ENCODE measurements around the gene ABCC1. TPM values are rescaled to one million over a fixed set of nuclear protein-coding genes. Genes with fewer than 3 reads are reported as not detected.

The ABCC1 gene
- polyA plus RNA-seq, 1 donor (not counting 4 experiments of a cell fraction or from before 2014, with no cell fraction given), result 19.4 TPM

DNA sequence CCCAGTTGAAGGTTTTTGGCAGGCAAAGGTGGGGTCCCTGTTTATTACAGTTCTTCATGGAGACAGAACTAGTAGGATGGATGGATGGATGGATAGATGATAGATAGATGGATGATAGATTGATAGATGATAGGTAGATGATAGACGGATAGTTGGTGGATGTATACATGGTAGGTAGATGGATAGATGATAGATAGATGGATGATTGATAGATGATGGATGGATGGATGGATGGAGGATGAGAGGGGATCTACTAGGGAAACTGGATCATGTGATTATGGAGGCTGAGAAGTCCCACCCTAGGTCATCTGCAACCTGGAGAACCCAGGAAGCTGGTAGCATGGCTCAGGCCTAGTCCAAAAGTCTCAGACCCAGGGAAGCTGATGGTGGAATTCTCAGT, 88.6 kb downstream of the ABCC1 start:
- FAIRE-seq (no peak), DNase-seq (ENCODE audit: low read depth, low spot score) (no peak)
- Histone ChIP-seq H3K9ac (ENCODE audit: control insufficient read depth, extremely low read depth, insufficient read depth, low read length) (no peak overlapping the region), H3K36me3 (ENCODE audit: control insufficient read depth in 2 of 2, extremely low read depth in 1 of 2, insufficient read depth in 2 of 2, low read length in 2 of 2) (peaks cover 25 to 33% of the 10 kb centered on the region in 2 experiments), H3K27ac (ENCODE audit: control insufficient read depth, insufficient read depth, low read length) (no peak overlapping the region), H3K4me1 (ENCODE audit: control insufficient read depth, extremely low read depth, insufficient read depth, low read length) (no peaks in the 10 kb centered on the region), H3K9me1 (ENCODE audit: control insufficient read depth, extremely low read depth, insufficient read depth, low read length) (no peaks in the 10 kb centered on the region), H3K9me3 (ENCODE audit: control insufficient read depth, low read depth, low read length) (no peaks in the 10 kb centered on the region), H3K4me2 (ENCODE audit: control insufficient read depth, extremely low read depth, insufficient read depth, low read depth, low read length) (no peak overlapping the region), H2AFZ (ENCODE audit: control insufficient read depth, low read length) (no peak overlapping the region), H3K79me2 (ENCODE audit: control insufficient read depth, insufficient read depth, low read length) (no peaks in the 10 kb centered on the region), H4K20me1 (ENCODE audit: control insufficient read depth, extremely low read depth, insufficient read depth, low read length) (no peaks in the 10 kb centered on the region), H3K4me3 (ENCODE audit: control insufficient read depth in 2 of 3, extremely low read depth in 1 of 3, insufficient read depth in 2 of 3, low read depth in 1 of 3, low read length in 3 of 3) (no peak overlapping the region), H3K27me3 (ENCODE audit: control insufficient read depth, extremely low read depth, insufficient read depth, low read length) (no peaks in the 10 kb centered on the region)
- dilution Hi-C loops (cut with MboI; ENCODE audit: extremely low pct_ligation_motif_present, low sequenced_read_pairs), result no loop called here
- TF ChIP-seq EZH2 (IDR thresholded peaks at IDR 0.05; ENCODE audit: low read length), result no peak
- TF ChIP-seq, protein P1, sequence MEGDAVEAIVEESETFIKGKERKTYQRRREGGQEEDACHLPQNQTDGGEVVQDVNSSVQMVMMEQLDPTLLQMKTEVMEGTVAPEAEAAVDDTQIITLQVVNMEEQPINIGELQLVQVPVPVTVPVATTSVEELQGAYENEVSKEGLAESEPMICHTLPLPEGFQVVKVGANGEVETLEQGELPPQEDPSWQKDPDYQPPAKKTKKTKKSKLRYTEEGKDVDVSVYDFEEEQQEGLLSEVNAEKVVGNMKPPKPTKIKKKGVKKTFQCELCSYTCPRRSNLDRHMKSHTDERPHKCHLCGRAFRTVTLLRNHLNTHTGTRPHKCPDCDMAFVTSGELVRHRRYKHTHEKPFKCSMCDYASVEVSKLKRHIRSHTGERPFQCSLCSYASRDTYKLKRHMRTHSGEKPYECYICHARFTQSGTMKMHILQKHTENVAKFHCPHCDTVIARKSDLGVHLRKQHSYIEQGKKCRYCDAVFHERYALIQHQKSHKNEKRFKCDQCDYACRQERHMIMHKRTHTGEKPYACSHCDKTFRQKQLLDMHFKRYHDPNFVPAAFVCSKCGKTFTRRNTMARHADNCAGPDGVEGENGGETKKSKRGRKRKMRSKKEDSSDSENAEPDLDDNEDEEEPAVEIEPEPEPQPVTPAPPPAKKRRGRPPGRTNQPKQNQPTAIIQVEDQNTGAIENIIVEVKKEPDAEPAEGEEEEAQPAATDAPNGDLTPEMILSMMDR (optimal IDR thresholded peaks at IDR 0.05 in 1 of 3, IDR thresholded peaks at IDR 0.05 in 1 of 3, conservative IDR thresholded peaks at IDR 0.05 in 1 of 3; ENCODE audit: extremely low read depth in 1 of 3, insufficient read depth in 2 of 3, low read length in 3 of 3), result no peak

DNA sequence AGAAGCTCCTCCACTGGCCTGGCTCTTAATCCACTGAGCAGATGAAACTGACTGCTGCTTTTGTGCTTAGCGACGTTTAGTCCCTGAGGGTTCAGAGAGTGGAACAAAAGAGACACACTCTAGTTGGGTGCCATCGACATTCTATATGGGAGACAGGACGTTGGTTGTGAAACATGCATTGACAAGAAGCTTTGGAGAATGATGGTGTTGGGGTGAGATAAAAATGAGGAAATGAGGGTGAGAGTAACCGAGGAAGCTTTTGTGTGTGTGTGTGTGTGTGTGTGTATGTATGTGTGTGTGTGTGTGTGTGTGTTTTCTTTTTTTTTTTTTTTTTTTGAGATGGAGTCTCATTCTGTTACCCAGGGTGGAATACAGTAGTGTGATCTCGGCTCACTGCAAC, 89.5 kb downstream of the ABCC1 start:
- Histone ChIP-seq H3K9me1 (ENCODE audit: control insufficient read depth, extremely low read depth, insufficient read depth, low read length) (no peaks in the 10 kb centered on the region), H3K4me3 (ENCODE audit: control insufficient read depth in 2 of 3, extremely low read depth in 1 of 3, insufficient read depth in 2 of 3, low read depth in 1 of 3, low read length in 3 of 3) (no peak overlapping the region), H3K27me3 (ENCODE audit: control insufficient read depth, extremely low read depth, insufficient read depth, low read length) (no peaks in the 10 kb centered on the region), H4K20me1 (ENCODE audit: control insufficient read depth, extremely low read depth, insufficient read depth, low read length) (no peaks in the 10 kb centered on the region), H3K4me2 (ENCODE audit: control insufficient read depth, extremely low read depth, insufficient read depth, low read depth, low read length) (no peak overlapping the region), H3K9me3 (ENCODE audit: control insufficient read depth, low read depth, low read length) (no peaks in the 10 kb centered on the region), H3K36me3 (ENCODE audit: control insufficient read depth in 2 of 2, extremely low read depth in 1 of 2, insufficient read depth in 2 of 2, low read length in 2 of 2) (peaks cover 25 to 33% of the 10 kb centered on the region in 2 experiments), H3K27ac (ENCODE audit: control insufficient read depth, insufficient read depth, low read length) (no peak overlapping the region), H2AFZ (ENCODE audit: control insufficient read depth, low read length) (no peak overlapping the region), H3K4me1 (ENCODE audit: control insufficient read depth, extremely low read depth, insufficient read depth, low read length) (no peaks in the 10 kb centered on the region), H3K9ac (ENCODE audit: control insufficient read depth, extremely low read depth, insufficient read depth, low read length) (no peak overlapping the region), H3K79me2 (ENCODE audit: control insufficient read depth, insufficient read depth, low read length) (no peaks in the 10 kb centered on the region)
- dilution Hi-C loops (cut with MboI; ENCODE audit: extremely low pct_ligation_motif_present, low sequenced_read_pairs), result no loop called here
- TF ChIP-seq EZH2 (IDR thresholded peaks at IDR 0.05; ENCODE audit: low read length), result no peak
- TF ChIP-seq, protein P1 (optimal IDR thresholded peaks at IDR 0.05 in 1 of 3, IDR thresholded peaks at IDR 0.05 in 1 of 3, conservative IDR thresholded peaks at IDR 0.05 in 1 of 3; ENCODE audit: extremely low read depth in 1 of 3, insufficient read depth in 2 of 3, low read length in 3 of 3), result no peak
- FAIRE-seq (no peak), DNase-seq (ENCODE audit: low read depth, low spot score) (no peak)
